ENCODE data around the gene SPEG. TPM values are rescaled to one million over a fixed set of nuclear protein-coding genes. Genes with fewer than 3 reads are reported as not detected.

SPEG gene
- total and polyA plus RNA-seq, 10 donors = 0.74 to 8.2 (median 3.7) TPM

GRCh38 chr2:219486380-219486959, 51.8 kb downstream of the SPEG start:
- Histone ChIP-seq H3K9me3 (no peaks in the 10 kb centered on the region), H3K27me3 (replicated peaks in 1 of 7) (peaks cover 5 to 95% (median 48%) of the 10 kb centered on the region in 7 donors)
- 50 to 55% (median 51%) methylated on average over 7 to 8 of the region's 8 CpGs for WGBS, 5 donors

GRCh38 chr2:219488149-219488843, 53.7 kb downstream of the SPEG start:
- Histone ChIP-seq H3K9me3 (no peaks in the 10 kb centered on the region), H3K27ac (no peak overlapping the region), H3K4me3 (no peak overlapping the region), H3K36me3 (no peaks in the 10 kb centered on the region), H3K27me3 (replicated peaks in 1 of 7) (peaks cover 5 to 100% (median 54%) of the 10 kb centered on the region in 7 donors), H3K4me1 (peaks cover 0 to 20% (median 16%) of the 10 kb centered on the region in 6 donors)
- no peak for DNase-seq
- TF ChIP-seq POLR2A (IDR thresholded peaks at IDR 0.05) (no peak), CTCF (IDR thresholded peaks at IDR 0.05 in 8 of 11, conservative IDR thresholded peaks at IDR 0.05 in 3 of 11) (no peak), POLR2AphosphoS5 (IDR thresholded peaks at IDR 0.05) (no peak)
- WGBS, 5 donors = 84 to 91% (median 86%) methylated on average over 13 to 17 of the region's 17 CpGs
- intact Hi-C loops (cut with DNase I; ENCODE audit: low total_unique reads) = no loop called here

More at GRCh38 chr2:219486380-219486959, 51.8 kb downstream of the SPEG start:
- Histone ChIP-seq H3K27ac (no peak overlapping the region), H3K36me3 (no peaks in the 10 kb centered on the region), H3K4me3 (no peak overlapping the region), H3K4me1 (peaks cover 0 to 20% (median 16%) of the 10 kb centered on the region in 6 donors)
- intact Hi-C loops (cut with DNase I; ENCODE audit: low total_unique reads) = no loop called here
- TF ChIP-seq POLR2A (IDR thresholded peaks at IDR 0.05) = no peak
- TF ChIP-seq CTCF (IDR thresholded peaks at IDR 0.05 in 8 of 11, conservative IDR thresholded peaks at IDR 0.05 in 3 of 11) = no peak
- no peak for TF ChIP-seq POLR2AphosphoS5 (IDR thresholded peaks at IDR 0.05)
- no peak for DNase-seq

GRCh38 chr2:219488844-219489194, 54.2 kb downstream of the SPEG start:
- Histone ChIP-seq H3K4me1 (peaks cover 0 to 15% (median 12%) of the 10 kb centered on the region in 6 donors), H3K36me3 (no peaks in the 10 kb centered on the region), H3K27me3 (replicated peaks in 1 of 7) (peaks cover 5 to 100% (median 54%) of the 10 kb centered on the region in 7 donors), H3K4me3 (no peak overlapping the region), H3K9me3 (no peaks in the 10 kb centered on the region), H3K27ac (no peak overlapping the region)
- TF ChIP-seq POLR2A (IDR thresholded peaks at IDR 0.05) (no peak), CTCF (IDR thresholded peaks at IDR 0.05 in 8 of 11, conservative IDR thresholded peaks at IDR 0.05 in 3 of 11) (no peak), POLR2AphosphoS5 (IDR thresholded peaks at IDR 0.05) (no peak)
- 79 to 90% (median 83%) methylated on average over 14 of the region's 14 CpGs for WGBS, 5 donors
- DNase-seq = no peak
- intact Hi-C loops (cut with DNase I; ENCODE audit: low total_unique reads) = no loop called here

- Histone ChIP-seq H3K27ac (no peak overlapping the region), H3K4me3 (no peak overlapping the region), H3K36me3 (no peaks in the 10 kb centered on the region), H3K4me1 (peaks cover 0 to 10% (median 7%) of the 10 kb centered on the region in 6 donors), H3K27me3 (replicated peaks in 1 of 7) (peaks cover 5 to 100% (median 54%) of the 10 kb centered on the region in 7 donors), H3K9me3 (no peaks in the 10 kb centered on the region)
- DNase-seq = no peak
- intact Hi-C loops (cut with DNase I; ENCODE audit: low total_unique reads) = no loop called here
- 69 to 80% (median 76%) methylated on average over 9 of the region's 9 CpGs for WGBS, 5 donors
- TF ChIP-seq POLR2A (IDR thresholded peaks at IDR 0.05) = no peak
- TF ChIP-seq POLR2AphosphoS5 (IDR thresholded peaks at IDR 0.05) = no peak
- no peak for TF ChIP-seq CTCF (IDR thresholded peaks at IDR 0.05 in 8 of 11, conservative IDR thresholded peaks at IDR 0.05 in 3 of 11)
Observed at GRCh38 chr2:219489315-219489714, 54.7 kb downstream of the SPEG start.
